ENCODE results near the gene PRELP.

GRCh38 chr1:203536575-203536974 lies 61.0 kb downstream of the PRELP start:
- no peak for TF ChIP-seq BMI1 (IDR thresholded peaks at IDR 0.05; ENCODE audit: low read length)
- no peak for TF ChIP-seq TCF7 (IDR thresholded peaks at IDR 0.05; ENCODE audit: borderline replicate concordance)
- TF ChIP-seq RCOR1 (IDR thresholded peaks at IDR 0.05; ENCODE audit: borderline replicate concordance in 1 of 2, low read depth in 2 of 2, low read length in 2 of 2), result no peak
- TF ChIP-seq TAF15 (IDR thresholded peaks at IDR 0.05; ENCODE audit: low read depth, low read length), result no peak
- TF ChIP-seq TRIM28 (IDR thresholded peaks at IDR 0.05), result no peak
- TF ChIP-seq, protein P1, sequence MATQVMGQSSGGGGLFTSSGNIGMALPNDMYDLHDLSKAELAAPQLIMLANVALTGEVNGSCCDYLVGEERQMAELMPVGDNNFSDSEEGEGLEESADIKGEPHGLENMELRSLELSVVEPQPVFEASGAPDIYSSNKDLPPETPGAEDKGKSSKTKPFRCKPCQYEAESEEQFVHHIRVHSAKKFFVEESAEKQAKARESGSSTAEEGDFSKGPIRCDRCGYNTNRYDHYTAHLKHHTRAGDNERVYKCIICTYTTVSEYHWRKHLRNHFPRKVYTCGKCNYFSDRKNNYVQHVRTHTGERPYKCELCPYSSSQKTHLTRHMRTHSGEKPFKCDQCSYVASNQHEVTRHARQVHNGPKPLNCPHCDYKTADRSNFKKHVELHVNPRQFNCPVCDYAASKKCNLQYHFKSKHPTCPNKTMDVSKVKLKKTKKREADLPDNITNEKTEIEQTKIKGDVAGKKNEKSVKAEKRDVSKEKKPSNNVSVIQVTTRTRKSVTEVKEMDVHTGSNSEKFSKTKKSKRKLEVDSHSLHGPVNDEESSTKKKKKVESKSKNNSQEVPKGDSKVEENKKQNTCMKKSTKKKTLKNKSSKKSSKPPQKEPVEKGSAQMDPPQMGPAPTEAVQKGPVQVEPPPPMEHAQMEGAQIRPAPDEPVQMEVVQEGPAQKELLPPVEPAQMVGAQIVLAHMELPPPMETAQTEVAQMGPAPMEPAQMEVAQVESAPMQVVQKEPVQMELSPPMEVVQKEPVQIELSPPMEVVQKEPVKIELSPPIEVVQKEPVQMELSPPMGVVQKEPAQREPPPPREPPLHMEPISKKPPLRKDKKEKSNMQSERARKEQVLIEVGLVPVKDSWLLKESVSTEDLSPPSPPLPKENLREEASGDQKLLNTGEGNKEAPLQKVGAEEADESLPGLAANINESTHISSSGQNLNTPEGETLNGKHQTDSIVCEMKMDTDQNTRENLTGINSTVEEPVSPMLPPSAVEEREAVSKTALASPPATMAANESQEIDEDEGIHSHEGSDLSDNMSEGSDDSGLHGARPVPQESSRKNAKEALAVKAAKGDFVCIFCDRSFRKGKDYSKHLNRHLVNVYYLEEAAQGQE (IDR thresholded peaks at IDR 0.05; ENCODE audit: borderline replicate concordance), result no peak
- TF ChIP-seq, protein P1 (CRISPR knock-in tag; IDR thresholded peaks at IDR 0.05; ENCODE audit: low read depth), result no peak
- no peak for TF ChIP-seq FOXK1 (CRISPR knock-in tag; IDR thresholded peaks at IDR 0.05; ENCODE audit: borderline replicate concordance)
- no peak for TF ChIP-seq ZBTB1 (CRISPR knock-in tag; IDR thresholded peaks at IDR 0.05; ENCODE audit: borderline replicate concordance, low read depth)
- TF ChIP-seq TSC22D4 (tag; IDR thresholded peaks at IDR 0.05), result no peak
- no peak for TF ChIP-seq TCF7L2 (IDR thresholded peaks at IDR 0.05; ENCODE audit: low read depth, low read length)
